ENCODE results near the gene TMEM8B. TPM values are rescaled to one million over a fixed set of nuclear protein-coding genes. Genes with fewer than 3 reads are reported as not detected.
A peak's percentile ranks its signal among the peaks of the same experiment; 100 is the strongest.

The TMEM8B gene
- polyA plus RNA-seq, 1 donor from 2014 or later = 12.7 TPM

- Histone ChIP-seq H3K9ac (ENCODE audit: low read length) (no peak overlapping the region), H2AFZ (ENCODE audit: low read depth, low read length) (no peak overlapping the region), H4K20me1 (ENCODE audit: insufficient read depth) (no peaks in the 10 kb centered on the region), H3K9me2 (ENCODE audit: insufficient read depth, low read length) (no peaks in the 10 kb centered on the region), H3K27ac (ENCODE audit: low read length) (no peak overlapping the region), H3F3A (ENCODE audit: insufficient read depth, low read length, poor library complexity, severe bottlenecking) (no peaks in the 10 kb centered on the region), H3K36me3 (ENCODE audit: insufficient read depth, low read length) (no peaks in the 10 kb centered on the region), H3K4me2 (ENCODE audit: low read length) (no peak overlapping the region), H3K27me3 (ENCODE audit: insufficient read depth, low read depth, low read length) (no peaks in the 10 kb centered on the region), H3K79me2 (replicated peaks; ENCODE audit: insufficient read depth, low read length) (no peaks in the 10 kb centered on the region), H3K4me3 (ENCODE audit: low read length) (no peak overlapping the region), H3K9me3 (ENCODE audit: low read length) (no peaks in the 10 kb centered on the region)
- TF ChIP-seq POLR2AphosphoS5 (IDR thresholded peaks at IDR 0.05) = peak; percentile 8
- no peak for TF ChIP-seq MXI1 (conservative IDR thresholded peaks at IDR 0.05; ENCODE audit: poor library complexity, severe bottlenecking)
- TF ChIP-seq SMC3 (conservative IDR thresholded peaks at IDR 0.05; ENCODE audit: poor library complexity) = no peak
- no peak for TF ChIP-seq CTCF (IDR thresholded peaks at IDR 0.05; ENCODE audit: poor library complexity, severe bottlenecking)
Measured at GRCh38 chr9:35863583-35863982, 34.6 kb downstream of the TMEM8B start.

- H3K79me2 ChIP-seq (replicated peaks; ENCODE audit: insufficient read depth, low read length) = no peaks in the 10 kb centered on the region
- no peak overlapping the region for H3K27ac ChIP-seq (ENCODE audit: low read length)
- no peak overlapping the region for H3K9ac ChIP-seq (ENCODE audit: low read length)
- no peaks in the 10 kb centered on the region for H3F3A ChIP-seq (ENCODE audit: insufficient read depth, low read length, poor library complexity, severe bottlenecking)
- no peaks in the 10 kb centered on the region for H3K27me3 ChIP-seq (ENCODE audit: insufficient read depth, low read depth, low read length)
- H3K9me3 ChIP-seq (ENCODE audit: low read length) = no peaks in the 10 kb centered on the region
- no peak overlapping the region for H3K4me3 ChIP-seq (ENCODE audit: low read length)
- TF ChIP-seq SMC3 (conservative IDR thresholded peaks at IDR 0.05; ENCODE audit: poor library complexity) (no peak), CTCF (IDR thresholded peaks at IDR 0.05; ENCODE audit: poor library complexity, severe bottlenecking) (no peak), RAD21 (conservative IDR thresholded peaks at IDR 0.05) (no peak), EP300 (conservative IDR thresholded peaks at IDR 0.05; ENCODE audit: poor library complexity, severe bottlenecking) (no peak), POLR2AphosphoS5 (IDR thresholded peaks at IDR 0.05) (no peak), REST (IDR thresholded peaks at IDR 0.05; ENCODE audit: borderline replicate concordance) (no peak), EZH2 (IDR thresholded peaks at IDR 0.05; ENCODE audit: borderline replicate concordance, insufficient read depth, low read length, poor library complexity, severe bottlenecking) (no peak), TAF1 (IDR thresholded peaks at IDR 0.05; ENCODE audit: low read depth) (no peak), MXI1 (conservative IDR thresholded peaks at IDR 0.05; ENCODE audit: poor library complexity, severe bottlenecking) (no peak)
- no peaks in the 10 kb centered on the region for H3K9me2 ChIP-seq (ENCODE audit: insufficient read depth, low read length)
- H2AFZ ChIP-seq (ENCODE audit: low read depth, low read length) = no peak overlapping the region
- H3K36me3 ChIP-seq (ENCODE audit: insufficient read depth, low read length) = no peaks in the 10 kb centered on the region
- H3K4me2 ChIP-seq (ENCODE audit: low read length) = no peak overlapping the region
- no peaks in the 10 kb centered on the region for H4K20me1 ChIP-seq (ENCODE audit: insufficient read depth)
Measured at GRCh38 chr9:35864695-35865255, 35.7 kb downstream of the TMEM8B start.
